ENCODE data around the gene ISLR. TPM values are rescaled to one million over a fixed set of nuclear protein-coding genes. Genes with fewer than 3 reads are reported as not detected.

ISLR gene
- total and polyA plus RNA-seq, 4 donors = 2.4 to 4.2 (median 3.5) TPM

DNA sequence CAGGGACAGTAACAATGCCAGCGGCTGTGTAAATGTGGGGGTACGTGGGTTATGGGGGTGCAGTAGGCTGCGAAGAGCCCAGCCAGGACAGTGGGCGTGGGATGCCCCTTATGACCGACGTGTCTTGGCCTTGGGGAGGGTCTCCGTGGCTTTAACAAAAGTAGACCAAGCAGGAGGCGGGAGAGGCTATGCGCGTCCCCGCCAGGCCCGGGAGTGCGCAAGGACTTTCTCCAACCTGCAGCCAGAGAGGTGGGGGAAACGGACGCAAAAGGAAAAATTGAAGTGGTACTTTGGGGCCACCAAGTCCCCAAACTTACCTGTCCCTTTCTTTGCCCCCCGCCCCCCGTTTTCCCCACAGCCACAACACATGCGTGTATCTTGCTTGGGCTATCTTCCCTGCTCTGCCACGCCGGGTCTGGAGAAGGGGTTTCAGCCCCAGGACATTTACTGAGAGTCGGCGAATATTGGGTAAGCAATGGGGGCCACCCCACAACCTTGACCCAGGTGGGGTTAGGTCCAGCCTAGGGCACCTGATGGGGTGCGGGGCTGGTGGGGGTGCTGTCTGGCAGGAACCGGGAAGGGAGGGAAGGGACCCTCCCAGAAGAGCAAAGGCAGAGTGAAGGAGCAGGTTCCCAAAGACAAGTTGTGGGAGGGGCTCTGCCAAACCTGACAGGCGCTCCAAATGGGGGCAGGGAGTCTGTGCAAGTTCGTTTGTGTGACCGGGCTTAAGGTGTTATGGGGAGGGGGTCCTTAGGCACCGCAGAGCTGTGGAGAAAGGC is 42.5 kb upstream of the ISLR start:
- H3K36me3 ChIP-seq (ENCODE audit: control insufficient read depth in 4 of 4, insufficient read depth in 3 of 4, low read depth in 1 of 4, low read length in 3 of 4) = no peaks in the 10 kb centered on the region
- no peak overlapping the region for H3K4me3 ChIP-seq (ENCODE audit: low read depth in 1 of 3, low read length in 3 of 3)
- no peak for TF ChIP-seq NR2F2 (IDR thresholded peaks at IDR 0.05)
- no peak for TF ChIP-seq HNF4A (conservative IDR thresholded peaks at IDR 0.05)
- TF ChIP-seq FOXA1 (IDR thresholded peaks at IDR 0.05) = no peak
- TF ChIP-seq, protein P1, sequence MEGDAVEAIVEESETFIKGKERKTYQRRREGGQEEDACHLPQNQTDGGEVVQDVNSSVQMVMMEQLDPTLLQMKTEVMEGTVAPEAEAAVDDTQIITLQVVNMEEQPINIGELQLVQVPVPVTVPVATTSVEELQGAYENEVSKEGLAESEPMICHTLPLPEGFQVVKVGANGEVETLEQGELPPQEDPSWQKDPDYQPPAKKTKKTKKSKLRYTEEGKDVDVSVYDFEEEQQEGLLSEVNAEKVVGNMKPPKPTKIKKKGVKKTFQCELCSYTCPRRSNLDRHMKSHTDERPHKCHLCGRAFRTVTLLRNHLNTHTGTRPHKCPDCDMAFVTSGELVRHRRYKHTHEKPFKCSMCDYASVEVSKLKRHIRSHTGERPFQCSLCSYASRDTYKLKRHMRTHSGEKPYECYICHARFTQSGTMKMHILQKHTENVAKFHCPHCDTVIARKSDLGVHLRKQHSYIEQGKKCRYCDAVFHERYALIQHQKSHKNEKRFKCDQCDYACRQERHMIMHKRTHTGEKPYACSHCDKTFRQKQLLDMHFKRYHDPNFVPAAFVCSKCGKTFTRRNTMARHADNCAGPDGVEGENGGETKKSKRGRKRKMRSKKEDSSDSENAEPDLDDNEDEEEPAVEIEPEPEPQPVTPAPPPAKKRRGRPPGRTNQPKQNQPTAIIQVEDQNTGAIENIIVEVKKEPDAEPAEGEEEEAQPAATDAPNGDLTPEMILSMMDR (IDR thresholded peaks at IDR 0.05; ENCODE audit: low read depth, low read length, missing input control) = no peak
- no peak for TF ChIP-seq YY1 (IDR thresholded peaks at IDR 0.05)
- TF ChIP-seq ATF3 (IDR thresholded peaks at IDR 0.05) = no peak
- TF ChIP-seq JUND (IDR thresholded peaks at IDR 0.05) = no peak
- TF ChIP-seq, protein P2, sequence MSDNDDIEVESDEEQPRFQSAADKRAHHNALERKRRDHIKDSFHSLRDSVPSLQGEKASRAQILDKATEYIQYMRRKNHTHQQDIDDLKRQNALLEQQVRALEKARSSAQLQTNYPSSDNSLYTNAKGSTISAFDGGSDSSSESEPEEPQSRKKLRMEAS (IDR thresholded peaks at IDR 0.05) = no peak
- TF ChIP-seq FOXA2 (IDR thresholded peaks at IDR 0.05) = no peak
- no peak for TF ChIP-seq RAD21 (IDR thresholded peaks at IDR 0.05)
- no peak for TF ChIP-seq GABPA (IDR thresholded peaks at IDR 0.05 in 1 of 2, conservative IDR thresholded peaks at IDR 0.05 in 1 of 2)
- TF ChIP-seq SP1 (IDR thresholded peaks at IDR 0.05) = no peak
- TF ChIP-seq, protein P3, sequence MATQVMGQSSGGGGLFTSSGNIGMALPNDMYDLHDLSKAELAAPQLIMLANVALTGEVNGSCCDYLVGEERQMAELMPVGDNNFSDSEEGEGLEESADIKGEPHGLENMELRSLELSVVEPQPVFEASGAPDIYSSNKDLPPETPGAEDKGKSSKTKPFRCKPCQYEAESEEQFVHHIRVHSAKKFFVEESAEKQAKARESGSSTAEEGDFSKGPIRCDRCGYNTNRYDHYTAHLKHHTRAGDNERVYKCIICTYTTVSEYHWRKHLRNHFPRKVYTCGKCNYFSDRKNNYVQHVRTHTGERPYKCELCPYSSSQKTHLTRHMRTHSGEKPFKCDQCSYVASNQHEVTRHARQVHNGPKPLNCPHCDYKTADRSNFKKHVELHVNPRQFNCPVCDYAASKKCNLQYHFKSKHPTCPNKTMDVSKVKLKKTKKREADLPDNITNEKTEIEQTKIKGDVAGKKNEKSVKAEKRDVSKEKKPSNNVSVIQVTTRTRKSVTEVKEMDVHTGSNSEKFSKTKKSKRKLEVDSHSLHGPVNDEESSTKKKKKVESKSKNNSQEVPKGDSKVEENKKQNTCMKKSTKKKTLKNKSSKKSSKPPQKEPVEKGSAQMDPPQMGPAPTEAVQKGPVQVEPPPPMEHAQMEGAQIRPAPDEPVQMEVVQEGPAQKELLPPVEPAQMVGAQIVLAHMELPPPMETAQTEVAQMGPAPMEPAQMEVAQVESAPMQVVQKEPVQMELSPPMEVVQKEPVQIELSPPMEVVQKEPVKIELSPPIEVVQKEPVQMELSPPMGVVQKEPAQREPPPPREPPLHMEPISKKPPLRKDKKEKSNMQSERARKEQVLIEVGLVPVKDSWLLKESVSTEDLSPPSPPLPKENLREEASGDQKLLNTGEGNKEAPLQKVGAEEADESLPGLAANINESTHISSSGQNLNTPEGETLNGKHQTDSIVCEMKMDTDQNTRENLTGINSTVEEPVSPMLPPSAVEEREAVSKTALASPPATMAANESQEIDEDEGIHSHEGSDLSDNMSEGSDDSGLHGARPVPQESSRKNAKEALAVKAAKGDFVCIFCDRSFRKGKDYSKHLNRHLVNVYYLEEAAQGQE (IDR thresholded peaks at IDR 0.05) = no peak
- no peak for TF ChIP-seq TAF1 (conservative IDR thresholded peaks at IDR 0.05)
- TF ChIP-seq RXRA (IDR thresholded peaks at IDR 0.05) = no peak
- TF ChIP-seq ZBTB33 (IDR thresholded peaks at IDR 0.05) = no peak
- no peak overlapping the region for H3K9ac ChIP-seq (ENCODE audit: low read depth in 1 of 2, low read length in 2 of 2)
- peaks cover 12 to 26% (median 16%) of the 10 kb centered on the region in 4 donors for H3K27me3 ChIP-seq (ENCODE audit: control insufficient read depth in 4 of 4, insufficient read depth in 4 of 4, low read length in 3 of 4)
- DNase-seq (ENCODE audit: low spot score) = no peak
- peaks cover 0 to 3% (median 0%) of the 10 kb centered on the region in 4 donors for H3K9me3 ChIP-seq (ENCODE audit: control insufficient read depth in 4 of 4, low read length in 3 of 4)
- peaks cover 18 to 64% (median 29%) of the 10 kb centered on the region in 4 donors for H3K4me1 ChIP-seq (ENCODE audit: control insufficient read depth in 4 of 4, insufficient read depth in 4 of 4, low read length in 3 of 4)
- WGBS = 7% methylated on average over 28 of the region's 28 CpGs
- no peak overlapping the region for H3K27ac ChIP-seq (ENCODE audit: low read depth in 1 of 2, low read length in 2 of 2)
